ENCODE data around the gene RAB28. TPM values are rescaled to one million over a fixed set of nuclear protein-coding genes. Genes with fewer than 3 reads are reported as not detected.
A peak's percentile ranks its signal among the peaks of the same experiment; 100 is the strongest.

RAB28 gene
- total and polyA plus RNA-seq, 9 of the 15 experiments (the other 6 are each of a cell fraction or from before 2014, with no cell fraction given): 6.7 to 40.4 (median 23.0) TPM

GRCh38 chr4:13483768-13484121 lies 395 bp downstream of the RAB28 start:
- peak overlapping the region; percentile 99 for H3K27ac ChIP-seq (ENCODE audit: extremely low read depth, low read depth, low read length)
- no peaks in the 10 kb centered on the region; the same call in 1 of the 2 replicates for H4K20me1 ChIP-seq (replicated peaks; ENCODE audit: control insufficient read depth, insufficient read depth, low read length)
- peak overlapping the region; percentile 91 for H3K4me3 ChIP-seq
- H3K36me3 ChIP-seq (ENCODE audit: control insufficient read depth, insufficient read depth, low read length): peaks cover 8% of the 10 kb centered on the region; the same call in 1 of the 3 replicates
- no peaks in the 10 kb centered on the region for H3K9me3 ChIP-seq (replicated peaks; ENCODE audit: control insufficient read depth, insufficient read depth, low read depth, low read length)
- peak overlapping the region; percentile 64 for H2AFZ ChIP-seq (ENCODE audit: low read depth, low read length)
- no peaks in the 10 kb centered on the region for H3K9me1 ChIP-seq (ENCODE audit: control insufficient read depth, insufficient read depth, low read length)
- FAIRE-seq (no peak), DNase-seq (ENCODE audit: extremely low read depth in 1 of 4, low spot score in 3 of 4) (peak in 2 of 4 experiments; percentile 37 to 60), ATAC-seq (peak; percentile 71)
- H3K4me1 ChIP-seq (replicated peaks in 1 of 2; ENCODE audit: control insufficient read depth in 2 of 2, insufficient read depth in 2 of 2, low read length in 2 of 2): peaks cover 0 to 5% of the 10 kb centered on the region in 2 experiments; a peak in 4 of 5 replicates
- peaks cover 44% of the 10 kb centered on the region for H3K79me2 ChIP-seq (ENCODE audit: control insufficient read depth, insufficient read depth, low read length)
- ChIA-PET CTCF (ENCODE audit: low intra/inter-chr PET ratio) (no interaction called here), POLR2A (interaction anchor here (0.6 to 1.5 kb wide), 5 partner anchors 9 to 144 kb away, joined by 3 to 5 read pairs (median 3); partner anchors contain the start of gene BOD1L1)
- H3K9ac ChIP-seq (ENCODE audit: insufficient read depth in 1 of 2, low read depth in 2 of 2, low read length in 2 of 2): peak overlapping the region; percentile 93 to 95
- in situ Hi-C loops (cut with MboI): no loop called here
- H3K27me3 ChIP-seq (ENCODE audit: control insufficient read depth in 2 of 2, insufficient read depth in 2 of 2, low read length in 2 of 2): no peaks in the 10 kb centered on the region
- peak overlapping the region; percentile 81 for H3K4me2 ChIP-seq (ENCODE audit: insufficient read depth, low read length)
- BruUV-seq (replicated peaks): no TSS peak
- intact Hi-C loops (cut with micrococcal nuclease): loop anchor here (5.0 kb wide), 2 partner anchors 64 to 116 kb away; no protein-coding TSS in a partner anchor
- WGBS (ENCODE audit: insufficient coverage, low coverage, missing lambda C conversion rate): 0% methylated on average over 25 of the region's 30 CpGs
- TF ChIP-seq HES1 (IDR thresholded peaks at IDR 0.05; ENCODE audit: low read depth): no peak
- TF ChIP-seq FOXM1 (IDR thresholded peaks at IDR 0.05; ENCODE audit: low read depth): no peak
- no peak for TF ChIP-seq FOXM1 (CRISPR knock-in tag; IDR thresholded peaks at IDR 0.05; ENCODE audit: low read depth)
- TF ChIP-seq KLF10 (CRISPR knock-in tag; IDR thresholded peaks at IDR 0.05): no peak
- no peak for TF ChIP-seq SIX5 (IDR thresholded peaks at IDR 0.05; ENCODE audit: borderline replicate concordance in 1 of 2, insufficient read depth in 1 of 2, low read depth in 1 of 2, low read length in 2 of 2)
- TF ChIP-seq POLR2G (IDR thresholded peaks at IDR 0.05; ENCODE audit: low read depth, low read length): peak; percentile 16
- no peak for TF ChIP-seq ETV6 (IDR thresholded peaks at IDR 0.05; ENCODE audit: borderline replicate concordance in 1 of 2, low read depth in 2 of 2, low read length in 1 of 2)
- no peak for TF ChIP-seq ETV6 (CRISPR knock-in tag; IDR thresholded peaks at IDR 0.05; ENCODE audit: borderline replicate concordance)
- no peak for TF ChIP-seq SREBF1 (IDR thresholded peaks at IDR 0.05; ENCODE audit: borderline replicate concordance, low read depth, low read length)
- TF ChIP-seq GABPA (tag; conservative IDR thresholded peaks at IDR 0.05; ENCODE audit: low read depth): no peak
- no peak for TF ChIP-seq NONO (IDR thresholded peaks at IDR 0.05; ENCODE audit: low read depth in 2 of 2, low read length in 1 of 2)
- TF ChIP-seq ZNF507 (tag; conservative IDR thresholded peaks at IDR 0.05): no peak
- no peak for TF ChIP-seq BRF2 (IDR thresholded peaks at IDR 0.05; ENCODE audit: borderline replicate concordance, insufficient read depth, insufficient read length)
- TF ChIP-seq ZNF384 (IDR thresholded peaks at IDR 0.05; ENCODE audit: low read depth, low read length): no peak
- TF ChIP-seq FOXA1 (IDR thresholded peaks at IDR 0.05; ENCODE audit: borderline replicate concordance): no peak
- TF ChIP-seq ZFPM2 (CRISPR knock-in tag; IDR thresholded peaks at IDR 0.05): no peak
- no peak for TF ChIP-seq FUS (optimal IDR thresholded peaks at IDR 0.05; ENCODE audit: low read depth, low read length)
- peak; percentile 22 to 54; a peak in 2 of 4 replicates for TF ChIP-seq UBTF (IDR thresholded peaks at IDR 0.05; ENCODE audit: borderline replicate concordance in 1 of 2, low read depth in 2 of 2, low read length in 2 of 2)
